Measurements from ENCODE around the gene CHST2.

CHST2 gene

GRCh38 chr3:143099210-143099609 is 20.4 kb upstream of the CHST2 start:
- DNase-seq: no peak

GRCh38 chr3:143099690-143100089 is 19.9 kb upstream of the CHST2 start:
- no peak for DNase-seq

GRCh38 chr3:143100451-143100850 is 19.1 kb upstream of the CHST2 start:
- no peak for DNase-seq

- DNase-seq: no peak
These were observed 17.7 kb upstream of the CHST2 start for GRCh38 chr3:143101792-143102381.

- DNase-seq: no peak
These were observed 15.9 kb upstream of the CHST2 start for GRCh38 chr3:143103652-143104051.

- no peak for DNase-seq
These were observed 14.4 kb upstream of the CHST2 start for GRCh38 chr3:143105170-143105569.

- no peak for DNase-seq
These were observed 9.7 kb upstream of the CHST2 start for GRCh38 chr3:143109861-143110260.

- no peak for DNase-seq
These were observed 9.2 kb upstream of the CHST2 start for GRCh38 chr3:143110371-143110770.

GRCh38 chr3:143118630-143119008 is 952 bp upstream of the CHST2 start:
- no peak for DNase-seq

- DNase-seq: peak; percentile 67
These were observed 574 bp downstream of the CHST2 start for GRCh38 chr3:143119974-143120715.

- DNase-seq: peak; percentile 45
These were observed 1.2 kb downstream of the CHST2 start for GRCh38 chr3:143120716-143121240.

GRCh38 chr3:143121241-143122088 is 1.9 kb downstream of the CHST2 start:
- DNase-seq: peak; percentile 28

GRCh38 chr3:143122089-143122430 is 2.5 kb downstream of the CHST2 start:
- no peak for DNase-seq

- DNase-seq: no peak
These were observed 3.2 kb downstream of the CHST2 start for GRCh38 chr3:143122608-143123352.

- DNase-seq: no peak
These were observed 3.9 kb downstream of the CHST2 start for GRCh38 chr3:143123353-143123984.

- DNase-seq: peak; percentile 16
These were observed 5.3 kb downstream of the CHST2 start for GRCh38 chr3:143124601-143125520.

GRCh38 chr3:143127801-143128200 is 8.2 kb downstream of the CHST2 start:
- DNase-seq: no peak

- DNase-seq: no peak
These were observed 8.8 kb downstream of the CHST2 start for GRCh38 chr3:143128227-143128955.

- DNase-seq: no peak
These were observed 12.8 kb downstream of the CHST2 start for GRCh38 chr3:143132246-143132980.

GRCh38 chr3:143134471-143134870 is 14.9 kb downstream of the CHST2 start:
- DNase-seq: peak; percentile 42
